Left ventricle myocardium superior (tissue), 1 donor: ENCODE measurements around the gene CAMKK2. TPM values are rescaled to one million over a fixed set of nuclear protein-coding genes. Genes with fewer than 3 reads are reported as not detected.

ENCODE experiments used
- total RNA-seq: library from RNA; stranded (reverse); fragmentation: NEBNext Ultra II Directional; extraction: Animal tissue kit (Norgen Biotek cat#: 25700); gene quantifications from one replicate; pipeline ENCODE4 v1.2.1, GENCODE V29; 2021
- donor health status: DM: no; HTN: yes; CAD: no; lungs with severe emphysema.

Gene CAMKK2
- total RNA-seq, 1 donor from 2014 or later = 16.8 TPM

Other genes starting within 250 kb of the CAMKK2 start
- gene P2RX7, start 163.8 kb downstream of the CAMKK2 start, total RNA-seq = 1.9 TPM
- gene P2RX4, start 86.6 kb downstream of the CAMKK2 start, total RNA-seq = 4.9 TPM
- gene ANAPC5, start 55.7 kb upstream of the CAMKK2 start, total RNA-seq = 59.2 TPM
- gene RNF34, start 103.4 kb upstream of the CAMKK2 start, total RNA-seq = 19.9 TPM